RPMI7951 (cell line): ENCODE data around the gene KIR3DL1. TPM values are rescaled to one million over a fixed set of nuclear protein-coding genes. Genes with fewer than 3 reads are reported as not detected.

ENCODE experiments used
- total RNA-seq: library from RNA; depleted of rRNA; stranded (reverse); fragments of >200 nt; shearing (Covaris generic); gene quantifications from 2 replicates; pipeline ENCODE4 v1.2.3, GENCODE V29; 2014; rRNA removed

Gene KIR3DL1
- total RNA-seq, 1 experiment from 2014 or later = not detected

Other genes with a start within 250 kb of the KIR3DL1 start
- not detected in 2 replicates for gene LILRA2, start 242.7 kb upstream of the KIR3DL1 start, total RNA-seq
- gene LILRA1, start 222.8 kb upstream of the KIR3DL1 start, total RNA-seq = not detected in 2 replicates
- not detected in 2 replicates for gene LILRB1, start 186.0 kb upstream of the KIR3DL1 start, total RNA-seq
- gene LILRB4, start 153.5 kb upstream of the KIR3DL1 start, total RNA-seq = not detected in 2 replicates
- not detected in 2 replicates for gene KIR3DL3, start 92.0 kb upstream of the KIR3DL1 start, total RNA-seq
- not detected in 2 replicates for gene KIR2DL3, start 78.0 kb upstream of the KIR3DL1 start, total RNA-seq
- gene KIR2DL1, start 46.7 kb upstream of the KIR3DL1 start, total RNA-seq = not detected in 2 replicates
- not detected in 2 replicates for gene KIR2DL4, start 12.9 kb upstream of the KIR3DL1 start, total RNA-seq
- not detected in 2 replicates for gene KIR2DS4, start 16.2 kb downstream of the KIR3DL1 start, total RNA-seq
- not detected in 2 replicates for gene KIR3DL2, start 34.0 kb downstream of the KIR3DL1 start, total RNA-seq
- gene FCAR, start 57.8 kb downstream of the KIR3DL1 start, total RNA-seq = not detected in 2 replicates
- not detected in 2 replicates for gene NCR1, start 89.7 kb downstream of the KIR3DL1 start, total RNA-seq
- gene NLRP7, start 131.1 kb downstream of the KIR3DL1 start, total RNA-seq = not detected in 2 replicates
- 0.12 and 0.20 TPM in 2 replicates for gene NLRP2, start 149.9 kb downstream of the KIR3DL1 start, total RNA-seq
- not detected in 2 replicates for gene GP6, start 221.8 kb downstream of the KIR3DL1 start, total RNA-seq
- gene RDH13, start 246.7 kb downstream of the KIR3DL1 start, total RNA-seq = 5.2 and 7.3 TPM in 2 replicates